GM12872 (cell line): ENCODE results near the gene PCDHGC5.

Experiments
- TF ChIP-seq, protein P1 (sequence below): IDR thresholded peaks from 3 replicates; pipeline ENCODE4 v1.5.1; 2011; ENCODE audit warnings: low read depth, mild to moderate bottlenecking, low read length, moderate library complexity; ENCODE audit not compliant: insufficient read depth

PCDHGC5 gene

DNA sequence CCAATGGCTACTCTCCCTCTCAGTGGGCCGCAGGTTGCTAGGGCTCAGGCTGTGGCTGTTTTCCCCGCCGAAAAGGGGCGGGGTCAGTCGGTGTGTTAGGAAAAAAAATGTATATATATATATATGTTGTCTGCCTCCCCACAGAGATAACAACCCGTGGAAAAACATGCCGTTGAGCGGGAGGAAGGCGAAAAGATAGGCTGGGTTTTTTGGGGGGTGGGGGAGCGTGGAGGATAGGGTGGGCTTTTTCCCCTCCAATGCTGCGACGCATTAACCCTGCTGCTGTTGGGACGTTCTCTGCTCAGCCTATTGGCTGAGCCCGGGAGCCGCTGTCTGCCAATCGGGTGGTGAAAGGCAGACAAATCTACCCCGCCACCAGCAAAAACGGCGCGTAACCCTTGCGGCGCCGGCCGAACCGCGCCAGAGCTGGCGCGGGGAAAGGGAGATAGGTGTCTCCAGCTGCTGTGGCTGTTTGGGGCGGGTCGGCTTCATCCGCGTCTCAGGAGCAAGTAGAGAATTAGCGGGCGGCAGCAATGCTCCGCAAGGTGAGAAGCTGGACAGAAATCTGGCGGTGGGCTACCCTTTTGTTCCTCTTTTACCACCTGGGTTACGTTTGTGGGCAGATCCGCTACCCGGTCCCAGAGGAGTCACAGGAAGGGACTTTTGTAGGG lies 4.1 kb upstream of the PCDHGC5 start, which contains the start of gene PCDHGC4:
PCDHGC4 (plus strand) TSS at position 390 of the 671 bp plus-strand sequence; CDS start at position 534, 144 bp downstream.
- TF ChIP-seq, protein P1, sequence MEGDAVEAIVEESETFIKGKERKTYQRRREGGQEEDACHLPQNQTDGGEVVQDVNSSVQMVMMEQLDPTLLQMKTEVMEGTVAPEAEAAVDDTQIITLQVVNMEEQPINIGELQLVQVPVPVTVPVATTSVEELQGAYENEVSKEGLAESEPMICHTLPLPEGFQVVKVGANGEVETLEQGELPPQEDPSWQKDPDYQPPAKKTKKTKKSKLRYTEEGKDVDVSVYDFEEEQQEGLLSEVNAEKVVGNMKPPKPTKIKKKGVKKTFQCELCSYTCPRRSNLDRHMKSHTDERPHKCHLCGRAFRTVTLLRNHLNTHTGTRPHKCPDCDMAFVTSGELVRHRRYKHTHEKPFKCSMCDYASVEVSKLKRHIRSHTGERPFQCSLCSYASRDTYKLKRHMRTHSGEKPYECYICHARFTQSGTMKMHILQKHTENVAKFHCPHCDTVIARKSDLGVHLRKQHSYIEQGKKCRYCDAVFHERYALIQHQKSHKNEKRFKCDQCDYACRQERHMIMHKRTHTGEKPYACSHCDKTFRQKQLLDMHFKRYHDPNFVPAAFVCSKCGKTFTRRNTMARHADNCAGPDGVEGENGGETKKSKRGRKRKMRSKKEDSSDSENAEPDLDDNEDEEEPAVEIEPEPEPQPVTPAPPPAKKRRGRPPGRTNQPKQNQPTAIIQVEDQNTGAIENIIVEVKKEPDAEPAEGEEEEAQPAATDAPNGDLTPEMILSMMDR: no peak

- TF ChIP-seq, protein P1: no peak
These were observed 3.4 kb upstream of the PCDHGC5 start for GRCh38 chr5:141485321-141486055.

DNA sequence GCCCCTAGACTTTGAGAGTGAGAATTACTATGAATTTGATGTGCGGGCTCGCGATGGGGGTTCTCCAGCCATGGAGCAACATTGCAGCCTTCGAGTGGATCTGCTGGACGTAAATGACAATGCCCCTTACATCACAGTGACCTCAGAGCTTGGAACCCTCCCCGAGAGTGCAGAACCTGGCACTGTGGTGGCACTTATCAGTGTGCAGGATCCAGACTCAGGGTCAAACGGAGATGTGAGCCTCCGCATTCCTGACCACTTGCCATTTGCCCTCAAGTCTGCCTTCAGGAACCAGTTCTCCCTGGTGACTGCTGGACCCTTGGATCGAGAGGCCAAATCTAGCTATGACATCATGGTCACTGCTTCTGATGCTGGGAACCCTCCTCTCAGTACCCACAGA lies 2.8 kb upstream of the PCDHGC5 start:
- TF ChIP-seq, protein P1: no peak

- TF ChIP-seq, protein P1: no peak
These were observed 1.8 kb upstream of the PCDHGC5 start for GRCh38 chr5:141487131-141487530.

DNA sequence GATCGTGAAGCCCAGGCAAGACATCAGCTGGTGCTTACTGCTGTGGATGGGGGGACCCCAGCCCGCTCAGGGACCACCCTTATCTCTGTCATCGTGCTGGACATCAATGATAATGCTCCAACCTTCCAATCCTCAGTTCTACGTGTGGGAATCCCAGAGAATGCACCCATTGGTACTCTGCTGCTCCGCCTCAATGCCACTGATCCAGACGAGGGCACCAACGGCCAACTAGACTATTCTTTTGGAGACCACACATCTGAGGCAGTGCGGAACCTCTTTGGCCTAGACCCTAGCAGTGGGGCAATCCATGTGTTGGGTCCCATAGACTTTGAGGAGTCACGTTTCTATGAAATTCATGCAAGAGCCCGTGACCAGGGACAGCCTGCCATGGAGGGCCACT lies 960 bp downstream of the PCDHGC5 start:
- TF ChIP-seq, protein P1: no peak

DNA sequence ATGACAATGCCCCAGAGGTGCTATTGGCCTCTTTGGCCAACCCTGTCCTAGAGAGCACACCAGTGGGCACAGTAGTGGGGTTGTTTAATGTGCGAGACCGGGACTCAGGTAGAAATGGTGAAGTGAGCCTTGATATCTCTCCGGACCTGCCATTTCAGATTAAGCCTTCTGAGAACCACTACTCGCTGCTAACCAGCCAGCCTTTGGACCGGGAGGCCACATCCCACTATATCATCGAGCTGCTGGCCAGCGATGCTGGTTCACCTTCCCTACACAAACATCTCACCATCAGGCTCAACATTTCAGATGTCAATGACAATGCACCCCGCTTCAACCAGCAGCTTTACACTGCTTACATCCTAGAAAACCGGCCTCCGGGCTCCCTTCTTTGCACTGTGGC lies 1.4 kb downstream of the PCDHGC5 start:
- TF ChIP-seq, protein P1: no peak

DNA sequence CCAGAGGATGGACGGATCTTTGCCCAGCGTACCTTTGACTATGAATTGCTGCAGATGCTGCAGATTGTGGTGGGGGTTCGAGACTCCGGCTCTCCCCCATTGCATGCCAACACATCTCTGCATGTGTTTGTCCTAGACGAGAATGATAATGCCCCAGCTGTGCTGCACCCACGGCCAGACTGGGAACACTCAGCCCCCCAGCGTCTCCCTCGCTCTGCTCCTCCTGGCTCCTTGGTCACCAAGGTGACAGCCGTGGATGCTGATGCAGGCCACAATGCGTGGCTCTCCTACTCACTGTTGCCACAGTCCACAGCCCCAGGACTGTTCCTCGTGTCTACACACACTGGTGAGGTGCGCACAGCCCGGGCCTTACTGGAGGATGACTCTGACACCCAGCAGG lies 1.9 kb downstream of the PCDHGC5 start:
- TF ChIP-seq, protein P1: no peak
